Stimulated activated CD8-positive, alpha-beta memory T cell treated with anti-CD3 and anti-CD28 coated beads, Interleukin-12 subunit alpha, Interleukin-12 subunit beta, amount 100 ng/mL, for 4 hours (primary cell): ENCODE measurements around the gene LXN.

Experiments used
- DNase-seq: peaks from one replicate; pipeline ENCODE4 v3.0.0-alpha.2; 2020; ENCODE audit warnings: low read depth

LXN gene

DNA sequence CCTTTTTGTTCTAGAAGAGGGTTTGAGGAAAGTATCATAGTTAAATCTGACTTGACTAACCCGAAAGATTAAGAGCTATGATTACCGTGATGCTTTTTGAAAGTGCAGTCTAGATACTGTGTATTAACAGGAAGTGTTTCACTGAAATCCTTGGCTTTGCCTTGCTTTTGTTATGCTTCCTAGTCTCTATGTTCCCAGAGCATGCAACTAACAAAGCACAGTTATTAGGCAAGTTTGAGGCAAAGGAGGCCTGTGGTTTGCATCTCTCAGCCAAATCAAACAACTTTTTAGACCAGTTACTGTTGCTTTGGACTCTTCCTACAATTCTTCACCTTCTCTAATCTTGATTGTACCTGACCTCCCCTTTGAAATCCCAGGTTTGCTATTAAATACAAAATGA lies 3.9 kb downstream of the LXN start:
- DNase-seq = no peak

DNA sequence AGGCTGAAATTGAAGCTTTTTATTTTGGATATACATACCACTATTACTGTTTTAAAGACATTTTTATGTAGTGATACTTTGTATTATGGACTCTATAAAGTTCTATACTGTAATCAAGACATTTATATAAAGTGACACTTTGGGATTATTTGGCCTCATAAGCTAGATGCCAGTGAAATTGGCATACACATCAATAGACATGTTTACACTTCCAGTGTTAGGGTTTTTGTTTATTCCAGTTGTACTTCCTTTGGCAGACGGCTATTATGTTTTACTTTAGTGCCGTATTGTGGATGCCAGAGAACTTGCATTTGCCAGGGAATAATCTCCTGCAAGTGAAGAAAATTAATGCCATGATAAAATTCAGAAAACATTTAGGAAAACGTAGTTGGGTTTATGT lies 6.0 kb downstream of the LXN start:
- DNase-seq = no peak

GRCh38 chr3:158663832-158664231 lies 8.6 kb downstream of the LXN start:
- DNase-seq = no peak

- DNase-seq = no peak
Measured at GRCh38 chr3:158663246-158663645, 9.2 kb downstream of the LXN start.

DNA sequence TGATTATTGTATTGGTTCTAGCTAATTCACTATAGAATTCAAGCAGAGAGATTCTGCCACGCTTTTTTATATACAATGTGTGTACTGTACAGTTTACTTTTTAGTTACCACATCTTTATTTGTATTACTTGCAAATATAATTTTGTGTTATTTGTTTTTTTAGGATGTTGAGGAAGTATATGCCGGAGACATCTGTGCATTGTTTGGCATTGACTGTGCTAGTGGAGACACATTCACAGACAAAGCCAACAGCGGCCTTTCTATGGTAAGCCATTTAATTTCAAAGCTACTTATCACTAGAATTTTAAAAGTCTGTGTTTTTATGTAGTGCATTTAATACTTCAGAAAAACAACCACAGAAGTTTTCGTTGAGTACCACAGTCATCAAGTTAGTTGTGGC lies 11.7 kb downstream of the LXN start:
- no peak for DNase-seq

DNA sequence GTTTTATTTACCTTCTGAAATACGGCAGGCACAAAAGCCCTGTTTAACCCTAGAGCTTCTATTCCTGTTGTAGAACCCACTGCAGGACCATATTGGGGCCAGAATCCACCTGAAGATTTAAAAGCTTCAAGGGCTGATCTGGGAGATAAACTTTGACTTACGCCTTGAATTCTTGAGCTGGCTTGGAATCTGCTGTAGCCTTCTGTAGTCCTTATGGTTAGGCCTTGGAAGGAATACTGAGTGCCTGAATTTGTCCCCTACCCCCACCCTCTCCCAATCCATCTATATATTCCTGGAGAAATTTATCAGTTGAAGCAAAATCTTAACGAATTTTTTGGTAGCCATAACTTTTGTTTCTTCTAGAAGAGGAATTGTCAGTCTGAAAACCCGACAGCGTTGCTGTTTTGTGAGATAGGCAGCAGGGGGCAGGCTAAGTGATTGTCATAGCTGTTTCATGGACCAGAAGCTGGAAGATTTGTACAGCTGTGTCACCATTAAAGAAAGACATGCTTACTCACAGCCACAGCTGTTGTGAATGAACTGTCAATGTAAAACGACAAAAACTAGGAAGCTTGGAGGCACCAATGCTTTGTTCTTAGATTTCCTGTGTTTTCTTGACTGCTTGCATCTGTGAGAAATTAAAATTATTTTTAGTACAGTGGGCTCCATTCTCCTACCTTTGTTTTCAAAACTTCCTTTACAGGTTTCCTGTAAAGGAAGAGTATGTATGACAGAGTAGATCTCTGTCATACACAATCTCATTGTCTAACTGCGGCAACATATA lies 12.8 kb downstream of the LXN start:
- DNase-seq = no peak

- no peak for DNase-seq
Measured at GRCh38 chr3:158658889-158659288, 13.6 kb downstream of the LXN start.

- DNase-seq = no peak
Measured at GRCh38 chr3:158652463-158652862, 20.0 kb downstream of the LXN start.

- DNase-seq = no peak
Measured at GRCh38 chr3:158651192-158651591, 21.3 kb downstream of the LXN start.

DNA sequence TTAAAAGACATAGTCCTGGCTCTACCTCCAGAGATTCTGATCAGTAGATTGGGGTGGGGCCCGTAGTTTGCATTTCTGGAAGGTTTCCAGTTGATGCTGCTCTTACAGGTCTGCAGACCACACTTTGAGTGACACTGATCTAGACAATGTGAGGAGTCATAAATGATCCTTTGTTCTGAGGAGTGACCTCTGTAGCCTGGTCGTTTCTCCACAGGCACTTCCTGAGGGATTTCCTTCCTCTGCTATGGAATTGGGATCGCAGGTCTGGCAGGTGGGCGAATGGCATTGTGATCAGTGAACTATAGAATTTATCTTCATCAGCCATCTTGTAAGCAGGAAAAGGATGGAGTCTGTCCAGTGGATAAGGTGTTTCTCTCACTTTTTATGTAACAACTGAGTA lies 22.7 kb downstream of the LXN start:
- DNase-seq = no peak

DNA sequence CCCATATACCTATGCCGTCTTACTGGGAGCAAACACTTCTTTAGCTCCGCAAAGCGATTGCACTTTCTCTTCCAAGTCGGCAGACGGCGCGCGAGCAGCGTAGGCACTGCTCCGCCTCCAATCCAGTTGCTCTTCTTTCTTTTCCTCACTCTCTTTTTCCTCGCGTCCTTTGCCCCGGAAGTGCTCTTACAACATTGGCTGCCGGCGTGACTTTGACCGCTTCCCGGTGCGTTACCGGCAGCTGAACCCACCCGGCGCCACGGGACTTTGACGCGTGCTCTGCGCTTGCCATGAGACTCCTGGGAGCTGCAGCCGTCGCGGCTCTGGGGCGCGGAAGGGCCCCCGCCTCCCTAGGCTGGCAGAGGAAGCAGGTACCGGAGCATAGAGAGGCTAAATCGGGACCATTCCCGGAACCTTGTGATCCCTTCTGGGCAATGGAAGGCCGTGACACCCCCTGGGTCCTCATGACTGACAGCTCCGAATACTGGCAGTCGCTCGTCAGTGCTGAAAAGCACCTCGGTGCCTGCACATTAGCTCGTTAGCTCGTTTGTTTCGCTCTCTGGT lies 28.0 kb downstream of the LXN start, which contains the start of gene GFM1:
Gene GFM1, plus strand, starts transcription at position 183 of the 564 bp plus-strand sequence. Its CDS starts 108 bp downstream, at position 291.
- peak; percentile 71 for DNase-seq

DNA sequence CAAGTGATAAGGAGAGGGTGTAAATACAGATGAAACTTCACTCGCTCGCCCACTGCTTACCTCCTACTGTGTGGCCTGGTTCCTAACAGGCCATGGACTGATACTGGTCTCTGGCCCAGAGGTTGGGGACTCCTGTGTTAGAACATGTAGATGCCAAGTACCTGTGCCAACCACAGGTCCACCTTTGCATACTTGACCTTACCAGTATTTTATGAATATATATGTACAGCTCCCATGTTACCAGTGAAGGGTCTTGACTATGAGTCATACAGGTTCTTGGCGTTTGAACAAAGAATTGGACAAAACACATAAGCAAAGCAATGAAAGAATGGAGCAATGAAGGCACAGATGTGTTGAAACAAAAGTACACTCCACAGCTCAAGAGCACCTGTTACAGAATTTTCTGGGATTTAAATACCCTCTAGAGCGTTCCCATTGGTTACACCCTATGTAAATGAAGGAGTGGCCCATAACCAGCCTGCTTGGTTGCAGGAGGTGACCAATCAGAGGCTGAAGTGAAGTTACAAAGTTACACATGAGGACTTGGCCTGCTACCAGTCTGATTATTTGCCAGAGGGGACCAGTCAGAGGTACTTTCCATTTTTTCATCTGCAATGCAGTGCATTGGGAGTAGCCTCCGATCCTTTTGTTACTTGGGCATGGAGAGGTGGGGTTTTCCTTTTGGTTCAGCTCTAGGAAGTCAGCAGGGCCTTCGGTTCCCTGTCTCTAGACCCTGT lies 29.8 kb downstream of the LXN start:
- no peak for DNase-seq

DNA sequence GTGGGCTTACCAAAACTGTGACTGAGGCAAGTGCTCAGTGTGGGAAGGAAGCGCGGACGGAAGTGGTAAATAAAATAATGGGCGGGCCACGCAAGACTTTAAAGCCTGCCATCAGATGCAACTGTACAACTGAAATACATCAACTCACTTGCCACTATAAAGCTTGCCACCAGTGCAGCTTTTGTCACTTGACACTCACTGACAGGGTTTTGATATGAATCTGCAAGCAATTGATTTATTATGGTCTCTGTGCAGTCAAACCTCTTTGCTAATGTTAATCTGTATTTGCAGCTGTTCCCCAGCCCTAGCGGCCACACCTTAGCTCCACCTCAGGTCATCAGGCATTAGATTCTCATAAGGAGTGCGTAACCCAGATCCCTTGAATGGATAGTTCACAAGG lies 30.4 kb downstream of the LXN start:
- no peak for DNase-seq

DNA sequence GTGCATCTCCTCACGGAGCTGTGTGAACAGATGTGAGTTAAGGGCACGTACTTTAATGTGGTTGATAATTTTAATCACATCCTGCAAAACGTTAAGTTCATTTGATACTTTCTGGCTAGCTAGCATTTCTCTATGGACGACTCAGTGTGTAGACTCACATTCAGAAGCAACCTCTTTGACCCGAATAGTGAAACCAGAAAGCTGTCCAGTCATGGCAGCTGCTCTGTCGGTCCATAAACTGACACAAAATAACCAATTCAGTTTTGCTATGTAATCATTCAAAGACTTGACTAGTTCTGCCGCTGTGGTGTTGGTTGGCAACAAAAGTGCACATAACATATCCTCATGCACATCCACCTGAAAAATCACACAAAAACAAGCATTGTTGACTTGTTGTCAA lies 31.8 kb downstream of the LXN start:
- DNase-seq = no peak

DNA sequence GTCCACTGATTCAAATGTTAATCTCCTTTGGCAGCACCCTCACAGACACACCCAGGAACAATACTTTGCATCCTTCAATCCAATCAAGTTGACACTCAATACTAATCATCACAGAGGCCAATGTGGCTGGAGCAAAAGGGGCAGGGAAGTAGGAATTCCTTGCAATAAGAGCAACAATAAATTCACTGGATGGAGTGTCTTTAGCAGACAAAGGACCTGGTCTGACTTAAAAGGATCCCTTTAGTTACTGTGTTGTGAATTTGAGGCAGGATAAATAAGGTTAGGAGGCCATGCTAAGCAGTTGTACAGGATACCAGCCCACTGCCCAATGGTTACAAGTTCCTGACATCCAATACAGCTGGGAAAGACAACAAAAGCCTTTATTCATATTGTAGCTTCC lies 40.5 kb downstream of the LXN start:
- no peak for DNase-seq

DNA sequence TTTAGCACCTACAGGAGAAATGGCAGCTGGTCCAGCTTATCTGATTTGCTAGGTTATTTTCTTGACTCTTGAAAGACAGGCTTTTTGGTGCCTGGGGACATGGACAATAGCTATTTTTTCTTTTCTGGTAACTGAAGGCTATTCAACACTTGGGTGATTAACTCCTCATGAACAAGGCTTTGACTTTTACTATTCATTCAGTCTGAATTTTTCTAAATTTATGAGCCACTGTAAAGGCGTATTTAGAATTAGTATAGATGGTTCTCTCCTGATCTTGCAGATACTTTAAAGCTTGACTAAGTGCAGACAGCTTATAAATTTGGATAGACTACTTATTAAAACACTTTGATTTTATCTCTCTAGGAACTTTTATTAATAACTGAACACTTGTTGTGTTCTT lies 46.6 kb downstream of the LXN start:
- no peak for DNase-seq

GRCh38 chr3:158617982-158618875 lies 54.2 kb downstream of the LXN start:
- no peak for DNase-seq
